K562 (cell line): ENCODE data around the gene SNRNP40.
"Not testable (repeated sequence)": the region's sequence is repeated elsewhere in the genome, so short reads cannot be mapped to it uniquely, and the experiment has no call there.

Experiments used
- BRD9 ChIP-seq: fragments of 450-650 bp; IDR thresholded peaks from 2 replicates; pipeline ENCODE4 v1.6.1; 2018; ENCODE audit warnings: low read depth; ENCODE audit not compliant: partially characterized antibody
- CBX5 ChIP-seq: IDR thresholded peaks from 2 replicates; pipeline ENCODE4 v1.6.1; 2014; ENCODE audit warnings: low read depth, borderline replicate concordance
- CREM ChIP-seq: IDR thresholded peaks from 2 replicates; pipeline ENCODE4 v1.6.1; 2014; ENCODE audit warnings: antibody characterized with exemption, low read depth
- MYC ChIP-seq, 2 experiments: fragments of 250-450 bp in 1 of 2; sonication (Bioruptor Pico) in 1 of 2; IDR thresholded peaks; 2 replicates each; pipeline versions ENCODE4 v1.5.1 to v1.6.1; 2012 to 2021; ENCODE audit warnings: low read depth in 2 of 2, borderline replicate concordance in 1 of 2, improper control_type of control experiment in 1 of 2, low read length in 1 of 2, mild to moderate bottlenecking in 1 of 2, moderate library complexity in 1 of 2
- PCBP2 ChIP-seq: fragments of 200-400 bp; formaldehyde crosslinking; IDR thresholded peaks from 2 replicates; pipeline ENCODE4 v1.6.1; 2018; ENCODE audit warnings: low read length, low read depth, mild to moderate bottlenecking, moderate library complexity; ENCODE audit not compliant: poor library complexity, severe bottlenecking
- SIN3A ChIP-seq, 2 experiments: fragments of 150-350 bp in 1 of 2; IDR thresholded peaks; 2 replicates each; pipeline ENCODE4 v1.6.1; 2011 to 2016; ENCODE audit warnings: borderline replicate concordance in 2 of 2, low read depth in 2 of 2, low read length in 2 of 2, mild to moderate bottlenecking in 2 of 2, moderate library complexity in 2 of 2; ENCODE audit not compliant: control insufficient read depth in 1 of 2
- ZBTB17 ChIP-seq: fragments of 450-650 bp; formaldehyde crosslinking; IDR thresholded peaks from 2 replicates; pipeline ENCODE4 v1.4.0; 2020; ENCODE audit warnings: mild to moderate bottlenecking
- ZBTB26 ChIP-seq: fragments of 450-650 bp; formaldehyde crosslinking; IDR thresholded peaks from 2 replicates; pipeline ENCODE4 v1.4.0; 2022; ENCODE audit warnings: missing genetic modification characterization
- ZNF766 ChIP-seq: fragments of 200-800 bp; sonication (Bioruptor generic); conservative IDR thresholded peaks from 2 replicates; pipeline ENCODE4 v1.6.1; 2016; ENCODE audit warnings: missing genetic modification characterization, missing compliant biosample characterization

- TF ChIP-seq CREM; CBX5; ZNF766; SIN3A (IDR thresholded peaks at IDR 0.05; ENCODE audit: borderline replicate concordance in 2 of 2, control insufficient read depth in 1 of 2, low read depth in 2 of 2, low read length in 2 of 2); ZBTB26 (CRISPR knock-in tag); BRD9; MYC (IDR thresholded peaks at IDR 0.05; ENCODE audit: low read depth, low read length); MYC (CRISPR knock-in tag; IDR thresholded peaks at IDR 0.05; ENCODE audit: borderline replicate concordance, low read depth); ZBTB17 (CRISPR knock-in tag); PCBP2: not testable (repeated sequence)
These were observed 34.2 kb downstream of the SNRNP40 start for GRCh38 chr1:31262393-31262792.
